ENCODE measurements around the gene VPS51.
"Not testable (repeated sequence)": the region's sequence is repeated elsewhere in the genome, so short reads cannot be mapped to it uniquely, and the experiment has no call there.

Gene VPS51

GRCh38 chr11:65115361-65116082 lies 19.5 kb downstream of the VPS51 start:
- Mint-ChIP-seq H3K36me3 (ENCODE audit: low read depth) (peaks cover 24% of the 10 kb centered on the region), H3K27me3 (ENCODE audit: low read depth) (no peaks in the 10 kb centered on the region), H3K27ac (peak overlapping the region; percentile 10), H3K4me1 (ENCODE audit: low read depth) (peaks cover 41% of the 10 kb centered on the region), H3K4me3 (peak overlapping the region; percentile 88), H3K9me3 (no peaks in the 10 kb centered on the region)
- no peak for DNase-seq (ENCODE audit: low spot score)

- DNase-seq (ENCODE audit: low spot score): peak; percentile 68
- peak overlapping the region; percentile 88 for H3K4me3 Mint-ChIP-seq
- H3K27ac Mint-ChIP-seq: peak overlapping the region; percentile 93
- H3K27me3 Mint-ChIP-seq (ENCODE audit: low read depth): no peaks in the 10 kb centered on the region
- no peaks in the 10 kb centered on the region for H3K9me3 Mint-ChIP-seq
- peaks cover 34% of the 10 kb centered on the region for H3K36me3 Mint-ChIP-seq (ENCODE audit: low read depth)
- peaks cover 46% of the 10 kb centered on the region for H3K4me1 Mint-ChIP-seq (ENCODE audit: low read depth)
Measured at GRCh38 chr11:65116370-65117205, 20.6 kb downstream of the VPS51 start.

- H3K4me1 Mint-ChIP-seq (ENCODE audit: low read depth): peaks cover 41% of the 10 kb centered on the region
- no peaks in the 10 kb centered on the region for H3K9me3 Mint-ChIP-seq
- H3K4me3 Mint-ChIP-seq: peak within 1 kb of the TSS; percentile 88
- H3K27ac Mint-ChIP-seq: peak within 1 kb of the TSS; percentile 93
- H3K27me3 Mint-ChIP-seq (ENCODE audit: low read depth): no peaks in the 10 kb centered on the region
- peaks cover 39% of the 10 kb centered on the region for H3K36me3 Mint-ChIP-seq (ENCODE audit: low read depth)
- DNase-seq (ENCODE audit: low spot score): peak; percentile 100
Measured at GRCh38 chr11:65117206-65118096, 21.4 kb downstream of the VPS51 start, which contains the start of gene ZNHIT2. Gene ZNHIT2 (minus strand): TSS chr11:65117701. CDS start chr11:65117653, 48 bp downstream.

- peak overlapping the region; percentile 92 for H3K27ac Mint-ChIP-seq
- H3K9me3 Mint-ChIP-seq: no peaks in the 10 kb centered on the region
- DNase-seq (ENCODE audit: low spot score): no peak
- no peaks in the 10 kb centered on the region for H3K27me3 Mint-ChIP-seq (ENCODE audit: low read depth)
- peak overlapping the region; percentile 88 for H3K4me3 Mint-ChIP-seq
- peaks cover 39% of the 10 kb centered on the region for H3K4me1 Mint-ChIP-seq (ENCODE audit: low read depth)
- H3K36me3 Mint-ChIP-seq (ENCODE audit: low read depth): peaks cover 39% of the 10 kb centered on the region
Measured at GRCh38 chr11:65118097-65118837, 22.3 kb downstream of the VPS51 start.

- Mint-ChIP-seq H3K36me3 (ENCODE audit: low read depth) (peaks cover 39% of the 10 kb centered on the region), H3K4me1 (ENCODE audit: low read depth) (peaks cover 35% of the 10 kb centered on the region), H3K27ac (peak overlapping the region; percentile 65)
- H3K9me3 Mint-ChIP-seq; H3K4me3 Mint-ChIP-seq; H3K27me3 Mint-ChIP-seq (ENCODE audit: low read depth); DNase-seq (ENCODE audit: low spot score): not testable (repeated sequence)
Measured at GRCh38 chr11:65118891-65119669, 23.1 kb downstream of the VPS51 start.

- no peaks in the 10 kb centered on the region for H3K9me3 Mint-ChIP-seq
- peaks cover 41% of the 10 kb centered on the region for H3K36me3 Mint-ChIP-seq (ENCODE audit: low read depth)
- peak overlapping the region; percentile 40 for H3K4me3 Mint-ChIP-seq
- no peaks in the 10 kb centered on the region for H3K27me3 Mint-ChIP-seq (ENCODE audit: low read depth)
- H3K4me1 Mint-ChIP-seq (ENCODE audit: low read depth): peaks cover 32% of the 10 kb centered on the region
- no peak for DNase-seq (ENCODE audit: low spot score)
- H3K27ac Mint-ChIP-seq: peak overlapping the region; percentile 59
Measured at GRCh38 chr11:65119670-65119995, 23.6 kb downstream of the VPS51 start.

GRCh38 chr11:65120831-65121230 lies 24.8 kb downstream of the VPS51 start:
- Mint-ChIP-seq H3K27me3 (ENCODE audit: low read depth) (no peaks in the 10 kb centered on the region), H3K4me1 (ENCODE audit: low read depth) (peaks cover 30% of the 10 kb centered on the region), H3K36me3 (ENCODE audit: low read depth) (peaks cover 46% of the 10 kb centered on the region), H3K4me3 (peak overlapping the region; percentile 99), H3K9me3 (no peaks in the 10 kb centered on the region), H3K27ac (peak overlapping the region; percentile 99)
- no peak for DNase-seq (ENCODE audit: low spot score)

GRCh38 chr11:65121447-65121864 lies 25.4 kb downstream of the VPS51 start:
- peak overlapping the region; percentile 99 for H3K4me3 Mint-ChIP-seq
- H3K27ac Mint-ChIP-seq: peak overlapping the region; percentile 99
- no peaks in the 10 kb centered on the region for H3K27me3 Mint-ChIP-seq (ENCODE audit: low read depth)
- peaks cover 28% of the 10 kb centered on the region for H3K4me1 Mint-ChIP-seq (ENCODE audit: low read depth)
- no peaks in the 10 kb centered on the region for H3K9me3 Mint-ChIP-seq
- H3K36me3 Mint-ChIP-seq (ENCODE audit: low read depth): peaks cover 49% of the 10 kb centered on the region
- DNase-seq (ENCODE audit: low spot score): no peak

GRCh38 chr11:65121865-65122696 lies 26.1 kb downstream of the VPS51 start, which contains the start of the genes FAU and MRPL49:
Gene FAU (minus strand): TSS chr11:65122134. CDS start chr11:65121813, 321 bp downstream.
Gene MRPL49 (plus strand): TSS chr11:65122321. CDS start chr11:65122347, 26 bp downstream.
- DNase-seq (ENCODE audit: low spot score): peak; percentile 99
- no peaks in the 10 kb centered on the region for H3K27me3 Mint-ChIP-seq (ENCODE audit: low read depth)
- peaks cover 26% of the 10 kb centered on the region for H3K4me1 Mint-ChIP-seq (ENCODE audit: low read depth)
- no peaks in the 10 kb centered on the region for H3K9me3 Mint-ChIP-seq
- H3K27ac Mint-ChIP-seq: peak within 1 kb of the TSS; percentile 99
- peak within 1 kb of the TSS; percentile 99 for H3K4me3 Mint-ChIP-seq
- H3K36me3 Mint-ChIP-seq (ENCODE audit: low read depth): peaks cover 54% of the 10 kb centered on the region

GRCh38 chr11:65124480-65125196 lies 28.6 kb downstream of the VPS51 start:
- peaks cover 43% of the 10 kb centered on the region for H3K36me3 Mint-ChIP-seq (ENCODE audit: low read depth)

GRCh38 chr11:65125197-65126056 lies 29.4 kb downstream of the VPS51 start:
- no peaks in the 10 kb centered on the region for H3K27me3 Mint-ChIP-seq (ENCODE audit: low read depth)
- no peak for DNase-seq (ENCODE audit: low spot score)
- no peak overlapping the region for H3K4me3 Mint-ChIP-seq
- H3K9me3 Mint-ChIP-seq: no peaks in the 10 kb centered on the region
- H3K27ac Mint-ChIP-seq: no peak overlapping the region
- H3K36me3 Mint-ChIP-seq (ENCODE audit: low read depth): peaks cover 38% of the 10 kb centered on the region
- H3K4me1 Mint-ChIP-seq (ENCODE audit: low read depth): peaks cover 12% of the 10 kb centered on the region

More at GRCh38 chr11:65124480-65125196, 28.6 kb downstream of the VPS51 start:
- no peaks in the 10 kb centered on the region for H3K27me3 Mint-ChIP-seq (ENCODE audit: low read depth)
- H3K4me1 Mint-ChIP-seq (ENCODE audit: low read depth): peaks cover 16% of the 10 kb centered on the region
- DNase-seq (ENCODE audit: low spot score): no peak
- H3K4me3 Mint-ChIP-seq: peak overlapping the region; percentile 32
- H3K27ac Mint-ChIP-seq: no peak overlapping the region
- H3K9me3 Mint-ChIP-seq: no peaks in the 10 kb centered on the region

Measured in T-helper 2 cell treated with Interferon-gamma antibody and Interleukin-4, amounts not matched to agents 5 μg/mL and 100 μg/mL, for 36 hours (primary cell).